ENCODE measurements around the gene NFASC. TPM values are rescaled to one million over a fixed set of nuclear protein-coding genes. Genes with fewer than 3 reads are reported as not detected.

Gene NFASC
- total and polyA plus RNA-seq, 4 donors: 0.23 to 5.4 (median 1.9) TPM

DNA sequence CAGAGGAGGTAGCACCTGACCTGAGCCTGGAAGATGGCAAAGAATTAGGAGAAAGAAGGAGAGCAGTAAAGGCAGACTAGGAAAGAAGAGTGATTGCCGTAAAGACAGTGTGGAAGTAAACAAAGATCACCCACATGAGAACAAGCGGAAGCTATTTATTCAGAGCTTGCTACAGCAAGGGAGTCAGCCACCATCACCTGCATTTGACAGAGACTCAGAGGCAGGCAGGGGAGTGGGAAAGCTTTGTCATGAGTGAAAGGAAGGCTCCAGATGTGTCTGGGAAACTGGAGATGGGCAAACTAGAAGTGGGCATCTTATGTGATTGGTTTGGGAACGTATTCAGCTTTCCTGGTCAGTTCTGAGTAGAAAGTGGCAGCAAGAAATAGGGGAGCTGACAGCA, 64.5 kb downstream of the NFASC start:
- 81% methylated on average over 3 of the region's 3 CpGs for WGBS
- Histone ChIP-seq H3K4me1 (ENCODE audit: control insufficient read depth in 4 of 4, insufficient read depth in 4 of 4, low read length in 3 of 4) (no peaks in the 10 kb centered on the region), H3K4me3 (ENCODE audit: low read depth in 1 of 3, low read length in 3 of 3) (no peak overlapping the region), H3K27ac (ENCODE audit: low read depth in 1 of 2, low read length in 2 of 2) (no peak overlapping the region), H3K27me3 (ENCODE audit: control insufficient read depth in 4 of 4, insufficient read depth in 4 of 4, low read length in 3 of 4) (no peaks in the 10 kb centered on the region), H3K9me3 (ENCODE audit: control insufficient read depth in 4 of 4, low read length in 3 of 4) (no peaks in the 10 kb centered on the region), H3K36me3 (ENCODE audit: control insufficient read depth in 4 of 4, insufficient read depth in 3 of 4, low read depth in 1 of 4, low read length in 3 of 4) (no peaks in the 10 kb centered on the region), H3K9ac (ENCODE audit: low read depth in 1 of 2, low read length in 2 of 2) (no peak overlapping the region)
- DNase-seq (ENCODE audit: low spot score): no peak
- TF ChIP-seq SP1 (IDR thresholded peaks at IDR 0.05) (no peak), NR2F2 (IDR thresholded peaks at IDR 0.05) (no peak), FOXA2 (IDR thresholded peaks at IDR 0.05) (no peak), TAF1 (conservative IDR thresholded peaks at IDR 0.05) (no peak), JUND (IDR thresholded peaks at IDR 0.05) (no peak), HNF4A (conservative IDR thresholded peaks at IDR 0.05) (no peak), RXRA (IDR thresholded peaks at IDR 0.05) (no peak), FOXA1 (IDR thresholded peaks at IDR 0.05) (no peak), RAD21 (IDR thresholded peaks at IDR 0.05) (no peak), HNF4G (IDR thresholded peaks at IDR 0.05) (no peak), YY1 (IDR thresholded peaks at IDR 0.05) (no peak), MAX (IDR thresholded peaks at IDR 0.05) (no peak), GABPA (IDR thresholded peaks at IDR 0.05 in 1 of 2, conservative IDR thresholded peaks at IDR 0.05 in 1 of 2) (no peak)
- TF ChIP-seq, protein P1, sequence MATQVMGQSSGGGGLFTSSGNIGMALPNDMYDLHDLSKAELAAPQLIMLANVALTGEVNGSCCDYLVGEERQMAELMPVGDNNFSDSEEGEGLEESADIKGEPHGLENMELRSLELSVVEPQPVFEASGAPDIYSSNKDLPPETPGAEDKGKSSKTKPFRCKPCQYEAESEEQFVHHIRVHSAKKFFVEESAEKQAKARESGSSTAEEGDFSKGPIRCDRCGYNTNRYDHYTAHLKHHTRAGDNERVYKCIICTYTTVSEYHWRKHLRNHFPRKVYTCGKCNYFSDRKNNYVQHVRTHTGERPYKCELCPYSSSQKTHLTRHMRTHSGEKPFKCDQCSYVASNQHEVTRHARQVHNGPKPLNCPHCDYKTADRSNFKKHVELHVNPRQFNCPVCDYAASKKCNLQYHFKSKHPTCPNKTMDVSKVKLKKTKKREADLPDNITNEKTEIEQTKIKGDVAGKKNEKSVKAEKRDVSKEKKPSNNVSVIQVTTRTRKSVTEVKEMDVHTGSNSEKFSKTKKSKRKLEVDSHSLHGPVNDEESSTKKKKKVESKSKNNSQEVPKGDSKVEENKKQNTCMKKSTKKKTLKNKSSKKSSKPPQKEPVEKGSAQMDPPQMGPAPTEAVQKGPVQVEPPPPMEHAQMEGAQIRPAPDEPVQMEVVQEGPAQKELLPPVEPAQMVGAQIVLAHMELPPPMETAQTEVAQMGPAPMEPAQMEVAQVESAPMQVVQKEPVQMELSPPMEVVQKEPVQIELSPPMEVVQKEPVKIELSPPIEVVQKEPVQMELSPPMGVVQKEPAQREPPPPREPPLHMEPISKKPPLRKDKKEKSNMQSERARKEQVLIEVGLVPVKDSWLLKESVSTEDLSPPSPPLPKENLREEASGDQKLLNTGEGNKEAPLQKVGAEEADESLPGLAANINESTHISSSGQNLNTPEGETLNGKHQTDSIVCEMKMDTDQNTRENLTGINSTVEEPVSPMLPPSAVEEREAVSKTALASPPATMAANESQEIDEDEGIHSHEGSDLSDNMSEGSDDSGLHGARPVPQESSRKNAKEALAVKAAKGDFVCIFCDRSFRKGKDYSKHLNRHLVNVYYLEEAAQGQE (IDR thresholded peaks at IDR 0.05): no peak
- TF ChIP-seq, protein P2, sequence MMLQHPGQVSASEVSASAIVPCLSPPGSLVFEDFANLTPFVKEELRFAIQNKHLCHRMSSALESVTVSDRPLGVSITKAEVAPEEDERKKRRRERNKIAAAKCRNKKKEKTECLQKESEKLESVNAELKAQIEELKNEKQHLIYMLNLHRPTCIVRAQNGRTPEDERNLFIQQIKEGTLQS (IDR thresholded peaks at IDR 0.05): no peak
- TF ChIP-seq, protein P3, sequence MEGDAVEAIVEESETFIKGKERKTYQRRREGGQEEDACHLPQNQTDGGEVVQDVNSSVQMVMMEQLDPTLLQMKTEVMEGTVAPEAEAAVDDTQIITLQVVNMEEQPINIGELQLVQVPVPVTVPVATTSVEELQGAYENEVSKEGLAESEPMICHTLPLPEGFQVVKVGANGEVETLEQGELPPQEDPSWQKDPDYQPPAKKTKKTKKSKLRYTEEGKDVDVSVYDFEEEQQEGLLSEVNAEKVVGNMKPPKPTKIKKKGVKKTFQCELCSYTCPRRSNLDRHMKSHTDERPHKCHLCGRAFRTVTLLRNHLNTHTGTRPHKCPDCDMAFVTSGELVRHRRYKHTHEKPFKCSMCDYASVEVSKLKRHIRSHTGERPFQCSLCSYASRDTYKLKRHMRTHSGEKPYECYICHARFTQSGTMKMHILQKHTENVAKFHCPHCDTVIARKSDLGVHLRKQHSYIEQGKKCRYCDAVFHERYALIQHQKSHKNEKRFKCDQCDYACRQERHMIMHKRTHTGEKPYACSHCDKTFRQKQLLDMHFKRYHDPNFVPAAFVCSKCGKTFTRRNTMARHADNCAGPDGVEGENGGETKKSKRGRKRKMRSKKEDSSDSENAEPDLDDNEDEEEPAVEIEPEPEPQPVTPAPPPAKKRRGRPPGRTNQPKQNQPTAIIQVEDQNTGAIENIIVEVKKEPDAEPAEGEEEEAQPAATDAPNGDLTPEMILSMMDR (IDR thresholded peaks at IDR 0.05; ENCODE audit: low read depth, low read length, missing input control): no peak
- TF ChIP-seq, protein P4, sequence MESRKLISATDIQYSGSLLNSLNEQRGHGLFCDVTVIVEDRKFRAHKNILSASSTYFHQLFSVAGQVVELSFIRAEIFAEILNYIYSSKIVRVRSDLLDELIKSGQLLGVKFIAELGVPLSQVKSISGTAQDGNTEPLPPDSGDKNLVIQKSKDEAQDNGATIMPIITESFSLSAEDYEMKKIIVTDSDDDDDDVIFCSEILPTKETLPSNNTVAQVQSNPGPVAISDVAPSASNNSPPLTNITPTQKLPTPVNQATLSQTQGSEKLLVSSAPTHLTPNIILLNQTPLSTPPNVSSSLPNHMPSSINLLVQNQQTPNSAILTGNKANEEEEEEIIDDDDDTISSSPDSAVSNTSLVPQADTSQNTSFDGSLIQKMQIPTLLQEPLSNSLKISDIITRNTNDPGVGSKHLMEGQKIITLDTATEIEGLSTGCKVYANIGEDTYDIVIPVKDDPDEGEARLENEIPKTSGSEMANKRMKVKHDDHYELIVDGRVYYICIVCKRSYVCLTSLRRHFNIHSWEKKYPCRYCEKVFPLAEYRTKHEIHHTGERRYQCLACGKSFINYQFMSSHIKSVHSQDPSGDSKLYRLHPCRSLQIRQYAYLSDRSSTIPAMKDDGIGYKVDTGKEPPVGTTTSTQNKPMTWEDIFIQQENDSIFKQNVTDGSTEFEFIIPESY (IDR thresholded peaks at IDR 0.05): no peak

DNA sequence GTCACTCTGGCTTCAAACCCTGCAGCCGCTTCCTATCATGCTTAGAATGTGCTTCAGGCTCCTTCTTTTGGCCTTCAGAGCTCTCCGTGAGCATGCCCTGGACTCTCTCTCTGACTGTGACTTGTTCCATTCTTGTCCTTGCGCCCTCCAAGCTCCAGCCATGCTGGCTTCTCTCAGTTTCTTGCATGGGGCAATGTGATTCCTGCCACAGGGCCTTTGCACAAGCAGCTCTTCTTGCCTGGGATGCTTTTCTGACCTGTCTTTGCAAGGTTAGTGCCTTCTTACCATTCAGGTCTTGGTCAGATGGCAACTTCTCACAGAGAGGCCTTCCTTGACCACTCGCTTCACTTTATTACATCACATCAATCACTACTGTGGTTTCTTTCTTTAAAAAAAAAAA, 66.1 kb downstream of the NFASC start:
- Histone ChIP-seq H3K9ac (ENCODE audit: low read depth in 1 of 2, low read length in 2 of 2) (no peak overlapping the region), H3K27me3 (ENCODE audit: control insufficient read depth in 4 of 4, insufficient read depth in 4 of 4, low read length in 3 of 4) (no peaks in the 10 kb centered on the region), H3K4me3 (ENCODE audit: low read depth in 1 of 3, low read length in 3 of 3) (no peak overlapping the region), H3K4me1 (ENCODE audit: control insufficient read depth in 4 of 4, insufficient read depth in 4 of 4, low read length in 3 of 4) (no peaks in the 10 kb centered on the region), H3K27ac (ENCODE audit: low read depth in 1 of 2, low read length in 2 of 2) (no peak overlapping the region), H3K9me3 (ENCODE audit: control insufficient read depth in 4 of 4, low read length in 3 of 4) (no peaks in the 10 kb centered on the region), H3K36me3 (ENCODE audit: control insufficient read depth in 4 of 4, insufficient read depth in 3 of 4, low read depth in 1 of 4, low read length in 3 of 4) (no peaks in the 10 kb centered on the region)
- DNase-seq (ENCODE audit: low spot score): no peak
- 51% methylated on average over 4 of the region's 4 CpGs for WGBS
- TF ChIP-seq EGR1 (IDR thresholded peaks at IDR 0.05; ENCODE audit: low read depth in 2 of 2): no peak
- no peak for TF ChIP-seq MAX (IDR thresholded peaks at IDR 0.05)
- no peak for TF ChIP-seq FOXA1 (IDR thresholded peaks at IDR 0.05)
- TF ChIP-seq RXRA (IDR thresholded peaks at IDR 0.05): no peak
- TF ChIP-seq GABPA (IDR thresholded peaks at IDR 0.05 in 1 of 2, conservative IDR thresholded peaks at IDR 0.05 in 1 of 2): no peak
- TF ChIP-seq TAF1 (conservative IDR thresholded peaks at IDR 0.05): no peak
- TF ChIP-seq, protein P2 (IDR thresholded peaks at IDR 0.05): no peak
- TF ChIP-seq NR2F2 (IDR thresholded peaks at IDR 0.05): no peak
- TF ChIP-seq, protein P1 (IDR thresholded peaks at IDR 0.05): no peak
- TF ChIP-seq, protein P4 (IDR thresholded peaks at IDR 0.05): no peak
